Muscle of leg (tissue), 11 donors: ENCODE data around the gene LINS1. TPM values are rescaled to one million over a fixed set of nuclear protein-coding genes. Genes with fewer than 3 reads are reported as not detected.

Experiments
- DNase-seq: peaks from one replicate; pipeline ENCODE4 v3.0.0; 2013
- H3K27ac ChIP-seq: one replicate; pipeline ENCODE4 v1.5.1; 2013; ENCODE audit warnings: mild to moderate bottlenecking, low read length, control low read depth
- H3K27me3 ChIP-seq: one replicate; pipeline ENCODE4 v1.6.1; 2013; ENCODE audit warnings: low read length; ENCODE audit not compliant: control insufficient read depth, insufficient read depth
- H3K36me3 ChIP-seq: one replicate; pipeline ENCODE4 v1.6.1; 2013; ENCODE audit warnings: low read length; ENCODE audit not compliant: control insufficient read depth, insufficient read depth
- H3K4me1 ChIP-seq: one replicate; pipeline ENCODE4 v1.6.1; 2013; ENCODE audit warnings: low read length; ENCODE audit not compliant: control insufficient read depth, insufficient read depth
- H3K4me3 ChIP-seq: one replicate; pipeline ENCODE4 v1.5.1; 2013; ENCODE audit warnings: low read length, control low read depth
- H3K9me3 ChIP-seq: replicated peaks from 2 replicates; pipeline ENCODE4 v1.6.1; 2013; ENCODE audit warnings: low read depth, low read length; ENCODE audit not compliant: control insufficient read depth
- WGBS: methylation state at CpG from one replicate; pipeline ENCODE4 v1.1.5; 2013; ENCODE audit warnings: missing lambda C conversion rate; ENCODE audit not compliant: insufficient coverage; 5-methylcytosine and 5-hydroxymethylcytosine counted together
- polyA plus RNA-seq, 8 donors: library from polyadenylated mRNA; unstranded; fragments of 120-200 nt; gene quantifications; one replicate each; pipeline versions ENCODE4 v1.2.1 to v1.2.3, GENCODE V29; 2013; ENCODE audit warnings: inconsistent platforms in 1 of 8, low replicate concordance in 1 of 8; ENCODE audit not compliant: insufficient read length in 8 of 8, insufficient read depth in 1 of 8
- total RNA-seq: library from RNA; stranded (reverse); fragments of 120-200 nt; gene quantifications from one replicate; pipeline ENCODE4 v1.2.4, GENCODE V29; 2013

Gene LINS1
- total and polyA plus RNA-seq, 9 donors = 11.3 to 17.3 (median 13.0) TPM

GRCh38 chr15:100566850-100567628, 34.9 kb downstream of the LINS1 start:
- H3K4me3 ChIP-seq = no peak overlapping the region
- H3K27me3 ChIP-seq = no peaks in the 10 kb centered on the region
- no peak for DNase-seq
- H3K4me1 ChIP-seq = no peaks in the 10 kb centered on the region
- WGBS = 72% methylated on average over 2 of the region's 6 CpGs
- peaks cover 20% of the 10 kb centered on the region for H3K36me3 ChIP-seq
- H3K27ac ChIP-seq = no peak overlapping the region
- H3K9me3 ChIP-seq = no peaks in the 10 kb centered on the region

GRCh38 chr15:100565591-100565990, 36.4 kb downstream of the LINS1 start:
- no peak overlapping the region for H3K4me3 ChIP-seq
- H3K9me3 ChIP-seq = no peaks in the 10 kb centered on the region
- no peak for DNase-seq
- WGBS = 83% methylated on average over 1 of the region's 3 CpGs
- no peak overlapping the region for H3K27ac ChIP-seq
- H3K4me1 ChIP-seq = no peaks in the 10 kb centered on the region
- H3K36me3 ChIP-seq = peaks cover 15% of the 10 kb centered on the region
- no peaks in the 10 kb centered on the region for H3K27me3 ChIP-seq

- no peak overlapping the region for H3K27ac ChIP-seq
- DNase-seq = no peak
- no peaks in the 10 kb centered on the region for H3K36me3 ChIP-seq
- no peaks in the 10 kb centered on the region for H3K9me3 ChIP-seq
- no peaks in the 10 kb centered on the region for H3K27me3 ChIP-seq
- no peaks in the 10 kb centered on the region for H3K4me1 ChIP-seq
- no peak overlapping the region for H3K4me3 ChIP-seq
These were observed 41.7 kb downstream of the LINS1 start for GRCh38 chr15:100560323-100560722.

- no peaks in the 10 kb centered on the region for H3K4me1 ChIP-seq
- H3K27me3 ChIP-seq = no peaks in the 10 kb centered on the region
- no peak overlapping the region for H3K27ac ChIP-seq
- no peaks in the 10 kb centered on the region for H3K36me3 ChIP-seq
- H3K9me3 ChIP-seq = no peaks in the 10 kb centered on the region
- DNase-seq = no peak
- no peak overlapping the region for H3K4me3 ChIP-seq
- 33% methylated on average over 1 of the region's 2 CpGs for WGBS
These were observed 42.7 kb downstream of the LINS1 start for GRCh38 chr15:100559330-100559729.

GRCh38 chr15:100558771-100559254, 43.2 kb downstream of the LINS1 start:
- Histone ChIP-seq H3K27me3 (no peaks in the 10 kb centered on the region), H3K9me3 (peaks cover 2% of the 10 kb centered on the region), H3K4me3 (no peak overlapping the region), H3K4me1 (no peaks in the 10 kb centered on the region), H3K36me3 (no peaks in the 10 kb centered on the region), H3K27ac (no peak overlapping the region)
- DNase-seq = no peak
- WGBS = 97% methylated on average over 44 of the region's 50 CpGs

GRCh38 chr15:100553468-100553867, 48.5 kb downstream of the LINS1 start:
- Histone ChIP-seq H3K4me1 (no peaks in the 10 kb centered on the region), H3K36me3 (no peaks in the 10 kb centered on the region), H3K4me3 (no peak overlapping the region), H3K9me3 (peaks cover 3% of the 10 kb centered on the region), H3K27ac (no peak overlapping the region), H3K27me3 (no peaks in the 10 kb centered on the region)
- WGBS = 93% methylated on average over 16 of the region's 16 CpGs
- DNase-seq = no peak

GRCh38 chr15:100547961-100548360, 54.0 kb downstream of the LINS1 start:
- WGBS = 88% methylated on average over 3 of the region's 5 CpGs
- peak; percentile 39 for DNase-seq
- H3K4me3 ChIP-seq = no peak overlapping the region

GRCh38 chr15:100544946-100545345, 57.0 kb downstream of the LINS1 start:
- no peak overlapping the region for H3K27ac ChIP-seq
- H3K27me3 ChIP-seq = peaks cover 16% of the 10 kb centered on the region
- H3K4me1 ChIP-seq = no peaks in the 10 kb centered on the region
- DNase-seq = no peak
- no peaks in the 10 kb centered on the region for H3K9me3 ChIP-seq
- H3K36me3 ChIP-seq = no peaks in the 10 kb centered on the region
- WGBS = 80% methylated on average over 4 of the region's 6 CpGs
- no peak overlapping the region for H3K4me3 ChIP-seq

More at GRCh38 chr15:100547961-100548360, 54.0 kb downstream of the LINS1 start:
- no peaks in the 10 kb centered on the region for H3K36me3 ChIP-seq
- no peaks in the 10 kb centered on the region for H3K4me1 ChIP-seq
- no peaks in the 10 kb centered on the region for H3K9me3 ChIP-seq
- H3K27ac ChIP-seq = peak overlapping the region; percentile 35
- H3K27me3 ChIP-seq = peaks cover 16% of the 10 kb centered on the region

- no peak for DNase-seq
- H3K27ac ChIP-seq = no peak overlapping the region
- H3K36me3 ChIP-seq = no peaks in the 10 kb centered on the region
- WGBS = 18% methylated on average over 55 of the region's 57 CpGs
- H3K27me3 ChIP-seq = peaks cover 16% of the 10 kb centered on the region
- H3K9me3 ChIP-seq = no peaks in the 10 kb centered on the region
- H3K4me1 ChIP-seq = no peaks in the 10 kb centered on the region
- H3K4me3 ChIP-seq = no peak overlapping the region
These were observed 57.6 kb downstream of the LINS1 start for GRCh38 chr15:100544338-100544841.

GRCh38 chr15:100542290-100542689, 59.7 kb downstream of the LINS1 start:
- Histone ChIP-seq H3K36me3 (no peaks in the 10 kb centered on the region), H3K27ac (no peak overlapping the region), H3K9me3 (no peaks in the 10 kb centered on the region), H3K27me3 (peaks cover 16% of the 10 kb centered on the region), H3K4me1 (no peaks in the 10 kb centered on the region), H3K4me3 (no peak overlapping the region)
- no peak for DNase-seq
- WGBS = 80% methylated on average over 1 of the region's 6 CpGs
